Lower leg skin (tissue), 3 donors: Measurements from ENCODE around the gene TBC1D25.

Source experiments
- CTCF ChIP-seq, 3 donors: fragments of 450-650 bp; IDR thresholded peaks; one replicate each; pipeline ENCODE4 v1.5.1; 2016; ENCODE audit warnings: antibody characterized with exemption in 3 of 3, mild to moderate bottlenecking in 3 of 3, moderate library complexity in 2 of 3
- POLR2A ChIP-seq, 2 donors: fragments of 450-650 bp; IDR thresholded peaks; one replicate each; pipeline ENCODE4 v1.6.1; 2016 to 2017; ENCODE audit warnings: antibody characterized with exemption in 2 of 2, mild to moderate bottlenecking in 1 of 2, moderate library complexity in 1 of 2

GRCh38 chrX:48514868-48515460 is 24.6 kb upstream of the TBC1D25 start:
- no peak for TF ChIP-seq CTCF (IDR thresholded peaks at IDR 0.05)
- no peak for TF ChIP-seq POLR2A (IDR thresholded peaks at IDR 0.05)
